Lung (tissue), 12 donors: ENCODE measurements around the gene MTARC2. TPM values are rescaled to one million over a fixed set of nuclear protein-coding genes. Genes with fewer than 3 reads are reported as not detected.

Experiments used
- ATAC-seq: fragments of 200-7000 bp; cut with Tn5 transposase; one replicate; pipeline ENCODE4 v1.9.1; 2020; ENCODE audit warnings: moderate number of reproducible peaks; ENCODE audit not compliant: insufficient read depth, low FRiP score
- DNase-seq, 3 donors: peaks; one replicate each; pipeline ENCODE4 v3.0.0-alpha.2; 2013 to 2017
- H3K27ac ChIP-seq, 2 donors: one replicate each; pipeline ENCODE4 v1.5.1; 2013; ENCODE audit warnings: mild to moderate bottlenecking in 2 of 2, moderate library complexity in 2 of 2, control low read depth in 1 of 2, inconsistent platforms in 1 of 2, low read depth in 1 of 2, low read length in 1 of 2
- H3K27me3 ChIP-seq, 3 donors: one replicate each; pipeline ENCODE4 v1.5.1; 2013; ENCODE audit warnings: low read length in 2 of 3; ENCODE audit not compliant: control insufficient read depth in 3 of 3, insufficient read depth in 3 of 3
- H3K36me3 ChIP-seq, 4 donors: one replicate each; pipeline ENCODE4 v1.5.1; 2013; ENCODE audit warnings: low read length in 4 of 4, mild to moderate bottlenecking in 1 of 4, moderate library complexity in 1 of 4; ENCODE audit not compliant: control insufficient read depth in 4 of 4, insufficient read depth in 4 of 4
- H3K4me1 ChIP-seq, 5 donors: one replicate each; pipeline ENCODE4 v1.5.1; 2013; ENCODE audit warnings: low read length in 5 of 5, mild to moderate bottlenecking in 2 of 5, moderate library complexity in 1 of 5; ENCODE audit not compliant: control insufficient read depth in 5 of 5, insufficient read depth in 5 of 5
- H3K4me3 ChIP-seq: one replicate; pipeline ENCODE4 v1.5.1; 2013; ENCODE audit warnings: mild to moderate bottlenecking, control low read depth, moderate library complexity
- H3K9ac ChIP-seq, 2 donors: one replicate each; pipeline ENCODE4 v1.5.1; 2013; ENCODE audit warnings: low read length in 2 of 2, control low read depth in 1 of 2; ENCODE audit not compliant: insufficient read depth in 1 of 2
- H3K9me3 ChIP-seq, 4 donors: one replicate each; pipeline ENCODE4 v1.5.1; 2013; ENCODE audit warnings: low read length in 3 of 4, mild to moderate bottlenecking in 1 of 4, moderate library complexity in 1 of 4; ENCODE audit not compliant: control insufficient read depth in 4 of 4, insufficient read depth in 3 of 4
- CTCF ChIP-seq: IDR thresholded peaks from 2 replicates; pipeline ENCODE4 v1.5.1; 2012; ENCODE audit warnings: mild to moderate bottlenecking; ENCODE audit errors: control extremely low read depth, extremely low read depth
- WGBS, 2 donors: extraction: QIAGEN DNeasy Blood & Tissue Kit; methylation state at CpG; one replicate each; pipeline ENCODE4 v1.1.7; 2013; 5-methylcytosine and 5-hydroxymethylcytosine counted together
- polyA plus RNA-seq, 2 donors: library from polyadenylated mRNA; stranded (reverse); fragments of 200-250 nt; gene quantifications; one replicate each; pipeline ENCODE4 v1.2.1, GENCODE V29; 2013
- total RNA-seq, 2 donors: library from RNA; depleted of rRNA in 1 of 2; stranded (reverse); fragments of >200 nt in 1 of 2; gene quantifications; one replicate each; pipeline ENCODE4 v1.2.1, GENCODE V29; 2014 to 2021
- donor health status: control.
- donor health status: control.
- donor health status: Bipolar disorder and iron deficiency.
- donor health status: healthy.
- donor health status: DM: yes; HTN: yes; CAD: no.

MTARC2 gene
- total and polyA plus RNA-seq, 4 donors: 21.4 to 49.9 (median 39.5) TPM

GRCh38 chr1:220726634-220727033, 21.5 kb upstream of the MTARC2 start:
- H3K9ac ChIP-seq: no peak overlapping the region
- DNase-seq: no peak
- H3K4me3 ChIP-seq: no peak overlapping the region
- no peaks in the 10 kb centered on the region for H3K9me3 ChIP-seq
- no peaks in the 10 kb centered on the region for H3K27me3 ChIP-seq
- TF ChIP-seq CTCF: no peak
- H3K4me1 ChIP-seq: no peaks in the 10 kb centered on the region
- H3K36me3 ChIP-seq: no peaks in the 10 kb centered on the region
- whole genome bisulfite sequencing, 2 donors: 85 to 98% methylated on average over 3 of the region's 3 CpGs
- no peak for ATAC-seq
- no peak overlapping the region for H3K27ac ChIP-seq

DNA sequence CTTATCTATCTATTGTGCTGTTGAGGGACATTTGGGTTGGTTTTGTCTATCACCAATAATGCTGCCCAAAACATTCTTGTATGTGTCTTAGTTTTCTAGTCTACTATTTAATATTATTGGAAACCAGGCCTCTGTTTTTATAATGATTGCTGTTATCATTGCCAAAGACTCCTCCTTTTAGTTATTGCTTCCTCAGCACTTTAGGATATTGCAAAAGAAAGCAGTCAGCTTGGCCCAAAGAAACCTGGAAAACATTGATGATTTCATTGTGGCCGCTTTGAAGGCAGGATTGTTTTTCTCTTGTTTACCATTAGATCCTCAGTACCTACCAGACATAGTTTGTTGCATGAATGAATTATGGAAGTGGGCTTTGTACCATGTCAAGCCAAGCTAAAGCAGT, 20.6 kb upstream of the MTARC2 start:
- peaks cover 0 to under 1% (median 0%) of the 10 kb centered on the region in 5 donors for H3K4me1 ChIP-seq
- H3K9me3 ChIP-seq: no peaks in the 10 kb centered on the region
- H3K4me3 ChIP-seq: no peak overlapping the region
- no peak overlapping the region for H3K9ac ChIP-seq
- WGBS, 2 donors: 89 to 90% methylated on average over 1 of the region's 1 CpG
- ATAC-seq (no peak), DNase-seq (no peak)
- no peak overlapping the region for H3K27ac ChIP-seq
- no peak for TF ChIP-seq CTCF
- H3K27me3 ChIP-seq: no peaks in the 10 kb centered on the region
- no peaks in the 10 kb centered on the region for H3K36me3 ChIP-seq

DNA sequence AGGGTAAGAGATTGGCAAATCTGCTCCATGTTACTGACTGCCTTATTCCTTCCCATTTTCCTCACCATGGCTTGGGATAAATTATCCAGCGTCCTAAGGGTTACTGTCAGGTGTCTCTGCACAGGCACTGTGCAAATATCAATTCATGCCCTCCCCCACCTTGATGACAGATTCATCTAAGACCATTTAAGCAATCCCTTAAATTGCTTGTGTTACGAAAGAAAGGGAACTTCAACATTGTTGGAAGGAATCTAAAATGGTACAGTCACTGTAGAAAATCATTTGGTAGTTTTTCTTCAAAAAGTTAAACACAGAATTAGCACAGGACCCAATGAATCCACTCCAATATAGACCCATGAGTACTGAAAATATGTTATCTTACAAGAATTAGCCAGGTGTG, 17.6 kb upstream of the MTARC2 start:
- no peak for ATAC-seq
- H3K36me3 ChIP-seq: no peaks in the 10 kb centered on the region
- H3K4me3 ChIP-seq: no peak overlapping the region
- peaks cover 0 to 3% (median 0%) of the 10 kb centered on the region in 5 donors for H3K4me1 ChIP-seq
- no peak for DNase-seq
- WGBS, 2 donors: 75 to 84% methylated on average over 2 of the region's 2 CpGs
- no peak overlapping the region for H3K9ac ChIP-seq
- H3K27me3 ChIP-seq: no peaks in the 10 kb centered on the region
- H3K27ac ChIP-seq: no peak overlapping the region
- H3K9me3 ChIP-seq: no peaks in the 10 kb centered on the region
- no peak for TF ChIP-seq CTCF

DNA sequence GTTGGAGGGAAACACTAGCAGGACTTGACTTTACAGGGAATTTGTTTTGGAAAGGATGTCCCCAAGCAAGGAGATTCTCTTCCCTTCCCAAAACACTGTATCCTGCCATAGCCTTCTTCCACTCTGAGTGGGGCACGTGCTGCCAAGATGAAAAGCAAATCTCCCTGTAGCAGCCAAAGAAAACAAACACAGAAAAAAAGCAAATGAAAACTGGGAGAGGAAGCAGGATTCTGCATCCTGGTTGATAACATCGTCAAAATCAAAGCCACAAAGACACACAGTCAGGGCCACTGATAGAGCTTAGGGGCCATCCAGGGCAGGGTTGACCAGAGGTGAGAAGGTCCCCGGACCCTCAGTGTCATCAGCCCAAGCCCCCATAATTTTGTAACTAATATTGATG, 16.0 kb upstream of the MTARC2 start:
- Histone ChIP-seq H3K4me1 (peaks cover 0 to 3% (median 0%) of the 10 kb centered on the region in 5 donors), H3K36me3 (no peaks in the 10 kb centered on the region), H3K9ac (no peak overlapping the region), H3K27ac (peak overlapping the region; percentile 76 to 90), H3K27me3 (no peaks in the 10 kb centered on the region), H3K4me3 (no peak overlapping the region), H3K9me3 (no peaks in the 10 kb centered on the region)
- 41 to 64% methylated on average over 3 of the region's 3 CpGs for WGBS, 2 donors
- no peak for ATAC-seq
- no peak for TF ChIP-seq CTCF
- DNase-seq: peak in 1 of 3 donors; percentile 16
